Measurements from ENCODE around the gene HEPHL1. TPM values are rescaled to one million over a fixed set of nuclear protein-coding genes. Genes with fewer than 3 reads are reported as not detected.

The HEPHL1 gene
- total and polyA plus RNA-seq, 2 donors (not counting 1 experiment from before 2014, with no cell fraction given): not detected

- Histone ChIP-seq H3K79me2 (ENCODE audit: control insufficient read depth, insufficient read depth, low read length) (peaks cover 60% of the 10 kb centered on the region), H3K27me3 (replicated peaks in 1 of 4; ENCODE audit: control extremely low read depth in 1 of 4, control insufficient read depth in 3 of 4, insufficient read depth in 4 of 4, low read length in 3 of 4) (no peaks in the 10 kb centered on the region), H3K4me2 (replicated peaks; ENCODE audit: low read depth, low read length, poor library complexity, severe bottlenecking) (no peak overlapping the region), H4K20me1 (ENCODE audit: control insufficient read depth, insufficient read depth, low read length, poor library complexity, severe bottlenecking) (peaks cover 59% of the 10 kb centered on the region), H3K4me3 (ENCODE audit: control extremely low read depth in 1 of 5, extremely low read depth in 1 of 5, insufficient read depth in 1 of 5, low read depth in 2 of 5, low read length in 4 of 5) (no peak overlapping the region), H2AFZ (ENCODE audit: insufficient read depth, low read depth, low read length, poor library complexity, severe bottlenecking) (no peak overlapping the region), H3K36me3 (replicated peaks in 1 of 2; ENCODE audit: control extremely low read depth in 1 of 2, control insufficient read depth in 1 of 2, extremely low read depth in 1 of 2, insufficient read depth in 2 of 2, low read length in 1 of 2) (no peaks in the 10 kb centered on the region), H3K4me1 (ENCODE audit: control insufficient read depth in 2 of 2, insufficient read depth in 2 of 2, low read length in 2 of 2) (peaks cover 26 to 44% of the 10 kb centered on the region in 2 donors), H3K9ac (ENCODE audit: low read length) (no peak overlapping the region), H3K27ac (ENCODE audit: low read length in 2 of 2) (no peak overlapping the region), H3K9me3 (ENCODE audit: control extremely low read depth in 1 of 3, control insufficient read depth in 2 of 3, insufficient read depth in 1 of 3, low read length in 2 of 3) (no peaks in the 10 kb centered on the region)
- ChIA-PET POLR2A (no interaction called here), CTCF (interaction anchor here (0.9 kb wide), 1 partner anchor 35 kb away, joined by 3 read pairs; no protein-coding TSS in a partner anchor)
- H3K9me3 Mint-ChIP-seq (ENCODE audit: insufficient read depth): no peaks in the 10 kb centered on the region
- no peak overlapping the region for H3K4me3 Mint-ChIP-seq
- no peaks in the 10 kb centered on the region for H3K27me3 Mint-ChIP-seq
- no peak overlapping the region for H3K27ac Mint-ChIP-seq
- ATAC-seq (ENCODE audit: low read depth) (no peak), DNase-seq (no peak)
- H3K4me1 Mint-ChIP-seq: peaks cover 85% of the 10 kb centered on the region
- 100% methylated on average over 1 of the region's 3 CpGs for WGBS (ENCODE audit: insufficient coverage)
- intact Hi-C loops (cut with micrococcal nuclease): no loop called here
- TF ChIP-seq EZH2 (IDR thresholded peaks at IDR 0.05; ENCODE audit: borderline replicate concordance, insufficient read depth, low read depth, low read length, poor library complexity, severe bottlenecking): no peak
- TF ChIP-seq CTCF (IDR thresholded peaks at IDR 0.05): no peak
Observed at GRCh38 chr11:94150056-94150455, 128.9 kb downstream of the HEPHL1 start.

- peak overlapping the region; percentile 31 for H3K4me2 ChIP-seq (replicated peaks; ENCODE audit: low read depth, low read length, poor library complexity, severe bottlenecking)
- peaks cover 77% of the 10 kb centered on the region for H3K4me1 Mint-ChIP-seq
- H3K9me3 ChIP-seq (ENCODE audit: control extremely low read depth in 1 of 3, control insufficient read depth in 2 of 3, insufficient read depth in 1 of 3, low read length in 2 of 3): no peaks in the 10 kb centered on the region
- peak overlapping the region; percentile 38 for H3K27ac Mint-ChIP-seq
- no peaks in the 10 kb centered on the region for H3K9me3 Mint-ChIP-seq (ENCODE audit: insufficient read depth)
- H3K27me3 ChIP-seq (replicated peaks in 1 of 4; ENCODE audit: control extremely low read depth in 1 of 4, control insufficient read depth in 3 of 4, insufficient read depth in 4 of 4, low read length in 3 of 4): no peaks in the 10 kb centered on the region
- H3K9ac ChIP-seq (ENCODE audit: low read length): no peak overlapping the region
- peaks cover 52% of the 10 kb centered on the region for H4K20me1 ChIP-seq (ENCODE audit: control insufficient read depth, insufficient read depth, low read length, poor library complexity, severe bottlenecking)
- no CpG with 5 or more reads among the region's 4 CpGs for WGBS (ENCODE audit: insufficient coverage)
- no peak for TF ChIP-seq CTCF (IDR thresholded peaks at IDR 0.05)
- no peak for TF ChIP-seq EZH2 (IDR thresholded peaks at IDR 0.05; ENCODE audit: borderline replicate concordance, insufficient read depth, low read depth, low read length, poor library complexity, severe bottlenecking)
- POLR2A ChIA-PET: no interaction called here
- H3K36me3 ChIP-seq (replicated peaks in 1 of 2; ENCODE audit: control extremely low read depth in 1 of 2, control insufficient read depth in 1 of 2, extremely low read depth in 1 of 2, insufficient read depth in 2 of 2, low read length in 1 of 2): peaks cover 0 to 4% of the 10 kb centered on the region in 2 experiments
- no peaks in the 10 kb centered on the region for H3K27me3 Mint-ChIP-seq
- no peak overlapping the region for H3K27ac ChIP-seq (ENCODE audit: low read length in 2 of 2)
- intact Hi-C loops (cut with micrococcal nuclease): no loop called here
- DNase-seq: no peak
- CTCF ChIA-PET: interaction anchor here (0.9 to 1.2 kb wide), 4 partner anchors 23 to 34 kb away, joined by 3 to 5 read pairs (median 3); partner anchors contain the start of gene PANX1
- peak overlapping the region; percentile 6 for H3K4me3 Mint-ChIP-seq
- no peak overlapping the region for H3K4me3 ChIP-seq (ENCODE audit: control extremely low read depth in 1 of 5, extremely low read depth in 1 of 5, insufficient read depth in 1 of 5, low read depth in 2 of 5, low read length in 4 of 5)
- peaks cover 26 to 44% of the 10 kb centered on the region in 2 donors for H3K4me1 ChIP-seq (ENCODE audit: control insufficient read depth in 2 of 2, insufficient read depth in 2 of 2, low read length in 2 of 2)
- ATAC-seq (ENCODE audit: low read depth): no peak
- H3K79me2 ChIP-seq (ENCODE audit: control insufficient read depth, insufficient read depth, low read length): peaks cover 56% of the 10 kb centered on the region
- H2AFZ ChIP-seq (ENCODE audit: insufficient read depth, low read depth, low read length, poor library complexity, severe bottlenecking): no peak overlapping the region
Observed at GRCh38 chr11:94150704-94151685, 129.8 kb downstream of the HEPHL1 start.

Measured in B cell (primary cell).